GM10248 (cell line): Measurements from ENCODE around the gene CFDP1.

ENCODE experiments used
- CTCF ChIA-PET: fragments of 300-600 bp; sonication (Branson Sonifier 250); formaldehyde crosslinking; extraction: SDS; loops from one replicate; lab custom pipeline; 2021; ENCODE audit warnings: antibody characterized with exemption; lab: Yijun Ruan, JAX
- POLR2A ChIA-PET: fragments of 350-650 bp; sonication (Branson Sonifier 250); formaldehyde crosslinking; extraction: SDS; loops from one replicate; lab custom pipeline; 2020; ENCODE audit warnings: antibody characterized with exemption; lab: Yijun Ruan, JAX
- DNase-seq: peaks from one replicate; pipeline ENCODE4 v3.0.0; 2012; ENCODE audit errors: extremely low spot score
- CTCF ChIP-seq: IDR thresholded peaks from 2 replicates; pipeline ENCODE4 v1.5.1; 2012; ENCODE audit warnings: mild to moderate bottlenecking, low read depth; ENCODE audit errors: extremely low read depth, missing control alignments, control extremely low read depth

CFDP1 gene

GRCh38 chr16:75378616-75379015 is 54.7 kb downstream of the CFDP1 start:
- CTCF ChIA-PET = interaction anchor here (0.7 to 7.0 kb wide), 4 partner anchors 40 to 180 kb away, joined by 3 to 44 read pairs (median 16); no protein-coding TSS in a partner anchor
- no peak for TF ChIP-seq CTCF
- DNase-seq = no peak
- POLR2A ChIA-PET = no interaction called here

DNA sequence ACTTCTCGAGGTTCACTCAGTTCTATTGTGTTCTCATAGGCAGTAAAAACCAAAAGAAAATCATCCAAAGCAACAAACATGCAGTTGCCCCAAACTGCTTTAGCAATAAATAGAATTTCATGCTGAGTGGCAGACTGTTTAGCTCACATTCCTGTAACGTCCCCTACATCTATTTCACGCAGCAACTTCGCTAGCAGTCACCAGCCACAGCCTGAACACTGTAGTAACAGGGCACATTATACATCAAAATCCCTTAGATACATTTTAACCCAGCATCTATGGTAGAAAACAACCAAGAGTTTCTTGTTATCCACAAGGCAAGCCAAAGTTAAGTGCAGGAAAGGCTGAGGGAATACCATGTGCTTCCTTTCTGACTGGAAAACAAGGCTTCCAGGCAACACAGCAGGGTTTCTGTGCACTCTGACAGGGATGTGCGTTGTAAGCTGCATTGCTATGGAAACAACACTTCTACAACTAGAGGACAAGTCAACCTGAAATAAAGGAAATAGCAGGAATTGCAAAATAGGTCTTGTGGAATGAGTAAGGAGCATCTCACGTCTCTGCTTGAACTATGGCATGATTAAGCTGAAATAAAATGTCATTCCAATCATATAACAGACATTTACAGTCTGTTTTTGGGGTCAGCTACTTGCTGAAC is 55.4 kb downstream of the CFDP1 start:
- DNase-seq = no peak
- CTCF ChIA-PET = interaction anchor here (0.7 to 7.0 kb wide), 6 partner anchors 11 to 179 kb away, joined by 3 to 44 read pairs (median 3); no protein-coding TSS in a partner anchor
- POLR2A ChIA-PET = no interaction called here
- TF ChIP-seq CTCF = no peak

GRCh38 chr16:75376475-75377161 is 56.7 kb downstream of the CFDP1 start:
- TF ChIP-seq CTCF = no peak
- ChIA-PET CTCF (interaction anchor here (1.2 to 7.0 kb wide), 2 partner anchors 12 to 142 kb away, joined by 3 to 29 read pairs; no protein-coding TSS in a partner anchor), POLR2A (no interaction called here)
- no peak for DNase-seq

DNA sequence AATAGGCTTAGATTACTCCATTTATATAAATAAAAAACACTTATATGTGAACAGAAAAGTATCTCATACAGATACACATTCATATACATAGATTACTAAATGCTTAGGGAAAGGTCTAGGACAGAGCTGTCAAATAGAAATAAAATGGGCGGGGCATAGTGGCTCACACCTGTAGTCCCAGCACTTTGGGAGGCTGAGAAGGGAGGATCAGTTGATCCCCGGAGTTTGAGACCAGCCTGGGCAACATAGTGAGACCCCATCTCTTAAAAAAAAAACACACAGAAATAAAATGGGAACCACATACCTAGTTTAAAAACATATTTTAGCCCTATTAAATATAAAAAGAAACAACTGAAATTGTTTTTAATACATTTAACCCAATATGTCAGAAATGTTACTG is 58.9 kb downstream of the CFDP1 start:
- CTCF ChIA-PET = interaction anchor here (7.0 kb wide), 1 partner anchor 140 kb away, joined by 29 read pairs; no protein-coding TSS in a partner anchor
- no peak for TF ChIP-seq CTCF
- POLR2A ChIA-PET = no interaction called here
- no peak for DNase-seq

DNA sequence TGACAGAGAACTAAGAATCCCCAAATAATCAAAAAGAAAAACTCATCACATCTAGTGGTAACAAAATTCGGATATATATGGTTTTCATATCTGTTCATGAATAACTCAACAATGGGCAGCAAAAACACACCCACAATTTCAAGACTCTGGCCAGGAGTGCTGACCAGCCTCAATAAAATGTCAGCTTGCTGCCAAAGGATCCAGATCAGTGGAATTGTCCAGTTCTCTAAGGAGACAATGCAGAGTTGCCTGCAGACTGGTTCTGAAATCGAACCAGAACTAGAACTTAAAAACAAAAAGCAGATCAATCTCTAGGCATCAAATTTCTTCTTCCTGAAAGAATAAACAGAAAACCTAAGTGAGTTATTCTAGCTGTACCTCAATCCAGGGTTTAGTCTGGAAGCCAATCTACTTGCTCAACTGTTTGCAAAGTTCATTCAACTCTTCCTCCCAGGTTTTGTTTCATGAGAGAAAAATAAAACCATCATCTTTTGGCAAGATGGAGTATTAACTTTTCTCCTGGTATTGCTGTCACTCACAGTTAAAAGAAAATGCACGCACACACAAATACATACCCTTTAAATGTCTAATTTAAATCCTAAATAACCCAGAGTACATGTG is 61.0 kb downstream of the CFDP1 start:
- ChIA-PET CTCF (interaction anchor here (1.0 to 7.0 kb wide), 5 partner anchors 13 to 138 kb away, joined by 3 to 29 read pairs (median 4); no protein-coding TSS in a partner anchor), POLR2A (no interaction called here)
- no peak for TF ChIP-seq CTCF
- no peak for DNase-seq

DNA sequence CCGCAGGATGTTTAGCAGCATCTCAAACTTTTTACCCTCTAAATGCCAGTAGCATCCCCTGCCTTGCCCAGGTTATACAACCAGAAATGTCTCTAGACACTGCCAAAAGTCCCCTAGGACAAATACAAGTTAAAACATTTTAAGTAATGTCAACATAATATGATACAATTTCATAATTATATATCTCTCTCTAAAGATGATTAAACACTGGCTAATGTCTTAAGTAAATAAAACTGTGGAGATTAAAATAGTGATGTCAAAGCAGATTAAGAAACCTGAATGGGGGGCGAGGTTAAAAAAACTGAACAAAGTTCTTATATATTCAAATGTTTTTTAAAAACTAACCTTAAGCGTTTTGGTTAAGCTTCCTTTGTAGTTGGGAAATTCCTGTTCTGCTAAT is 62.1 kb downstream of the CFDP1 start:
- POLR2A ChIA-PET = no interaction called here
- DNase-seq = no peak
- CTCF ChIA-PET = interaction anchor here (1.0 to 2.1 kb wide), 3 partner anchors 13 to 32 kb away, joined by 3 to 5 read pairs (median 3); no protein-coding TSS in a partner anchor
- no peak for TF ChIP-seq CTCF
